GM18867 (cell line): ENCODE data around the gene HACE1.
"Not testable (repeated sequence)": the region's sequence is repeated elsewhere in the genome, so short reads cannot be mapped to it uniquely, and the experiment has no call there.

Experiments used
- ATAC-seq: cut with Tn5 transposase; IDR thresholded peaks from one replicate; pipeline ENCODE4 v1.9.1; 2021; ENCODE audit warnings: mild to moderate bottlenecking, moderate library complexity; ENCODE audit not compliant: unreplicated experiment

The HACE1 gene

DNA sequence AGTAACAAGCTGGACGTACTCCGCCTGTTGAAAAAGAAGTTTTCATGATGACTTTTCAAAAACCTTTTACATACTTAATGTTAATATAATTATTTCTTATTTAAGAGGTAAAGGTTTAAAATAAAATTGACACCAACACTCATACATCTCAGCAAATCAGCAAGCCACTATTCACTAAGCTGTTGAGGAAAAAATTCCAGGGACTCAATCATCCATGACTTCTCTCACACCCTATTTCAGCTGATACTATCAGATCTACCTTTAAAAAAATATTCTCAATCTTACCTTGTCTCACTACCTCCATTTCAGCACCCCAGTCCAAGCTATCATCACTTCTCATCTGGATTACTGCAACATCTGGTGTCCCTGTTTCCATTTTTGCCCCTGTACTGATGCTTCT, 109.3 kb downstream of the HACE1 start:
- ATAC-seq: no peak

DNA sequence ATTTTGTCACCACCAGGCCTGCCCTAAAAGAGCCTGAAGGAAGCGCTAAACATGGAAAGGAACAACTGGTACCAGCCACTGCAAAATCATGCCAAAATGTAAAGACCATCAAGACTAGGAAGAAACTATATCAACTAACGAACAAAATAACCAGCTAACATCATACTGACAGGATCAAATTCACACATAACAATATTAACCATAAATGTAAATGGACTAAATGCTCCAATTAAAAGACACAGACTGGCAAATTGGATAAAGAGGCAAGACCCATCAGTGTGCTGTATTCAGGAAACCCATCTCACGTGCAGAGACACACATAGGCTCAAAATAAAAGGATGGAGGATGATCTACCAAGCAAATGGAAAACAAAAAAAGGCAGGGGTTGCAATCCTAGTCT, 120.6 kb downstream of the HACE1 start:
- ATAC-seq: not testable (repeated sequence)

DNA sequence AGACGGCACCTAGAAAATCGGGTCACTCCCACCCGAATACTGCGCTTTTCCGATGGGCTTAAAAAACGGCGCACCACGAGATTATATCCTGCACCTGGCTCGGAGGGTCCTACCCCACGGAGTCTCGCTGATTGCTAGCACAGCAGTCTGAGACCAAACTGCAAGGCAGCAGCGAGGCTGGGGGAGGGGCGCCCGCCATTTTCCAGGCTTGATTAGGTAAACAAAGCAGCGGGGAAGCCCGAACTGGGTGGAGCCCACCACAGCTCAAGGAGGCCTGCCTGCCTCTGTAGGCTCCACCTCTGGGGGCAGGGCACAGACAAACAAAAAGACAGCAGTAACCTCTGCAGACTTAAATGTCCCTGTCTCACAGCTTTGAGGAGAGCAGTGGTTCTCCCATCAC, 122.2 kb downstream of the HACE1 start:
- ATAC-seq: not testable (repeated sequence)

DNA sequence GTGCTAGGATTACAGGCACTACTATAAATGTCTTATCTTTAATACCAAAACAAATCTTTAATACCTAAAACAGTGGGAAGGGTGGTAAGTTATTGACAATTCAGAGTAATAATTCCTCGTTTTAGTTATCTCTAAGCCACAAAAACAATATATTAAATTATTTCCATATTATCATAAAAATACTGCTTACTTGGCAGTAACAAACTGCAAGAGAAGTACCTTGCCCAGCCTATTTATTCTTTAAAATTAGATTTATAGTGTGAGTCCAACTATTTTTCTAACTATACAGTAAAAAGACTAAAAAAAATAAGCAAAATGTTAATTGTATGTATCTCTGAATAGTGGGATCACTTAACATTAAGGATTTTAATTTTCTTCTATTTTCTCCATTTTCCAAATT, 123.2 kb downstream of the HACE1 start:
- no peak for ATAC-seq

DNA sequence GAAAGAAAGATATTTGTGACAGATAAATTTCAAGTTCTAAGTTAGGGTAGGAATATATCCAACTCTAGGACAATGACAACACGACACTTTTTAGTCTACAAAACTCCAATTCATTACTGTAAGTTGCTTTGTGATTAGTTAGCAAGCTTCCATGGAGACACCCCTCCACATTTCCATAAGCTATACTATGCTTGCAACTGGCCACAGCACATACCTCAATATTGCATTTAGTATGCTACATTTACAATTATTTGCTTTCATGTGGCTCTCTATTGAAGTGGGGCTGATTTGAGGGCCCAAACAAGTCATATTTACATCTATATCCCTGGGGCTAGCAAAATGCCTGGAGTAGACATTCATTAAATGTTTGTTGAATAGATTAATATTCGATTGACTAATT, 129.3 kb downstream of the HACE1 start:
- ATAC-seq: no peak

DNA sequence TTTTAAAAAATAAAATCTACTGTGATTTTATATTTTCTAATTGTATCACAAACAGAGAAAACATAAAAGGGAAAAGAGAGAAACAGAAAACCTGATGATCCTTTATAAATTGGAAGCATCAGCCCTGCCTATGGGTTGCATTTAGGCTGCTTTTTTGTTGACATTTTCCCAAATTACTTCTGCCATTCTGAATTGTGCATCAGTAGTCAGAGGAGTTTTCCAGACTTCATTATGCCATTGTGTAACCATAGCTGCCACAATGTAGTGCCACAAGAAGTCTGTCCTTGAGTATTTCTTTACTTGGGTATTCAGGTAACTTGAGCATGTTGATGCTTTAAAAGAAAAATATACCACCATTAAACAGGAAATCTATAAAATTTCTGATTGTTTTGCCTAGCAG, 130.3 kb downstream of the HACE1 start:
- no peak for ATAC-seq

DNA sequence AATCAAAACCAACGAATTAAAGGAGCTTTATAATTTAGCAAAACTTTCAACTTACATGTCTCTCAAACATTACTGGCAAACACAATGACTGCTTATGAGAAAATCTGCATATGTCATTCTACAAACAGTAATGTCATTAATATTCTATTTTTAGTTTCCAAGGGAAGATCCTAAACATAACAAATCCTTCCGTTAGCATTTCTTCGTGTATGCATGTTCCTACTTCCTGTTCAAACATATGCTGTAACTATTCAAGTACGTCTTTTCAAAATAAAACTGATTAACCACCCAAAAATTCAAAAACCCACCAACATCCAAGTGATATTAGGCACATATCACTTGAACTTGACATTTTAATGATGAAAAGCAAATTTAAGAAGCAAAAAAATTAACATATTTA, 131.3 kb downstream of the HACE1 start:
- ATAC-seq: no peak

DNA sequence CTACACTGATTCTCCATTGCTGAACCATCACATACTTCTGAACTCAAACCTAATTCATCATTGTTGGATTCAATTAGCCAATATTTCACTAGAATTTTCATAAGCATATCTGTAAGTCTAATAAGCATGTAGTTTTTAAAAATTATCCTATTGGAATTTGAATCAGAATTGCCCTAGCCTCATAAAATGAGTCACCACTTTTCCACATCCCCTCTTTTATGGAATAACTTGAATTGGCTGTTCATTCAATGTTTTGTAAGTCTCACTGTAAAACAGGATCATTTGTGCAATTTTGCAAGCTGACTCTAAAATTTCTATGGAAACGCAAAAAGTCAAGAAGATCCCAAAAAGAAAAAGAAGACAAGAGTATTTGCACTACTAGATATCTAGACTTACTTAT, 141.0 kb downstream of the HACE1 start:
- no peak for ATAC-seq

DNA sequence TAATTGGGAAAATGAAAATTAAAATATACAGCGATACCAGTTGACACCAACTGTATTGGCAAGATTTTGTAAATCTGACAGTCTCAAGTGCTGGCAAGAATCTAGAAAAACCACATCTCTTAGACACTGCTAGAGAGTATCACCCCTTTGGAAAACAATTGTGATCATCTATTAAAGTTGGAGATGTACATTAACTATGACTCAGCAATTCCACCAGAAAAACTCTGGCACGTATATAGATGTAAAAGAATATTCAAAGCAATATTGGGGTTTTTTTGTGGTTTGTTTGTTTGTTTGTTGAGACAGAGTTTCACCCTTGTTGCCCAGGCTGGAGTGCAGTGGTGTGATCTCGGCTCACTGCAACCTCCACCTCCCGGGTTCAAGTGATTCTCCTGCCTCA, 142.9 kb downstream of the HACE1 start:
- ATAC-seq: no peak

DNA sequence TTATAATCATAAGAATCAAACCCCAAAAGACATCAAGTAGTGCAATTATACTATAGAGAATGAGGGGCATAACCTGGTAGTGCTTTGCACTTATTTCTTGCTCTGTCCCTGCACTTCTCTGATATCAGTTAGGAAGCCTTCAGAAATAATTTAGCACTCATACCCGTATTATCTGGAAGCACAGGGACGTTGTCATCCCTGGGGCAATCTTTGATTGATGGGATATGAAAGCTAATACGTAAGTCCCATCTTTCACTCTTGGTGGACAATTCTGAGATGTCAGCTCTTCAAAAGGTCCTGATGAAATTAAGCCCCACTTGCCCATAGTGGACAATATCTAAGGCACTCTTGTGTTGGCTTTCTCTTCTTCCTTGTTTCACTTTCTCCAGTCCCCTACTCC, 144.9 kb downstream of the HACE1 start:
- ATAC-seq: no peak

DNA sequence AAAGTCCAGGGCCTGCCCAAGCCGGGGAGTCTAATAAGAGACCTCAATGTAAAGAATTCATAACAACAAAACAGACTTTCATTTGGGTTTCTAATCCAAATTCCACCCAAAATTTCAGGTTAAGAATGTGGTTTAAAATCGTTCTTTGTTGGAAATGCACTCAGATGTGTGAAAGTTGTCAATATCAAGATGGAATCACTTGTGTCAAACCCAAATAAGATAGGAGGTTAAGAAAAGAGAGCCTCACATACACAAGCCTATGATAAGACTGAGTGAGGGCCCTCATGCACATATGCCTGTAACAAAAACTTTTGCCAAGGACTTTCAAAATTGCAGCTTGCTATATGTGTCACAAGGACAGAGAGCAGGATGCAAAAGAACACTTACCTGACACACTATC, 145.7 kb downstream of the HACE1 start:
- ATAC-seq: no peak

DNA sequence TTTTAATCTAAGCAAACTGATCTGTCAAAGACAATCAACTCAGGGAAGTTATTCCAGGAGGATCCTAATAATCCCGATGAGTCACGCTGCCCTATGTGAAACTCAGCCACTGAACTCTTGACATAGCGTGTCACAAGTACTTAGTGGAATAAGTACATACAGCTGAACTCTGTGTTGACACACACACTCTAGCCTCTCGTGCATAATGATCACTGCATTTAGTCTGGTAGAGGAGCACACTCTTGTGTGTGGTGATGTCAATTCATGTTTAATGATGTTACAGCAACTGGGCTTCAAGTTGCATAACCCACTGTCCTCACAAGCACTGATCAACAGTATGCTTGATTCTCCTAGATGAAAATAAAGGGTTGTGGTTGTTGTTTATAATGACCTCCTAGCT, 148.3 kb downstream of the HACE1 start:
- no peak for ATAC-seq

DNA sequence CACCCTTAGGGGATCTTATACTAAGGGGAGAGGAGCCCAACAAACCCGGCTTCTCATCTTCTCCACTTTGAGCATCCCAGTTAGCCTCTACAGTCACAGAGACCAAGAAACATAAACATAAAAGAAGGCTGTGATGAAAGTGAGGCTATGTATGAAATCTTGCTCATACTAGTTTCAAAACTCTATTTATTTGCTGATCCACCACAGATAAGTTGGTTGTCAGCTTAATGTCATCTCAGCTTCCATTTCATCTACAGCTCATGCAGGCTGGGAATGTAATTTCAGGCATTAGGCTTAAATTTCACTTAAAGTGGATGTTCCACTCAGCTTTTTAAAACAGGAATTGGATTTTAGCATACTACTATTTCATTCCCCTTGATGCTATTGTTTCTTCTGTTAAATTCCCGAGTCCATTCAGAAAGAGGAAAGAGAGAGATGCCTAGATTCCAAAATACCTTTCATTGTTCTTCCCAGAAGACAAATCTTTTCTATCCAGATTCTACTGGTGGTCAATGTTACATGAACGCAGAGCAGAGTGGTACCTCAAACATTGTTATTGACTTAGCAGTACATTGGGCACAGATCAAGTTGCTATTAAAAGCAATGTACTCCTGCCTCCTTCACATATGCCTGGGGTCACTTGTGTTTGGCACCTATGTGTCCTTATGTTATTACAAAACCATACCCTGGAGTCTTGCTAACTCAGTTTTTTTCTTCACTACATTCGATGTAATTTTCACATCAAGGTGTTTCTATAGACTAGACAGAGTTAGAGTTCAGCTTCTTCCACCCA, 149.0 kb downstream of the HACE1 start:
- ATAC-seq: no peak

DNA sequence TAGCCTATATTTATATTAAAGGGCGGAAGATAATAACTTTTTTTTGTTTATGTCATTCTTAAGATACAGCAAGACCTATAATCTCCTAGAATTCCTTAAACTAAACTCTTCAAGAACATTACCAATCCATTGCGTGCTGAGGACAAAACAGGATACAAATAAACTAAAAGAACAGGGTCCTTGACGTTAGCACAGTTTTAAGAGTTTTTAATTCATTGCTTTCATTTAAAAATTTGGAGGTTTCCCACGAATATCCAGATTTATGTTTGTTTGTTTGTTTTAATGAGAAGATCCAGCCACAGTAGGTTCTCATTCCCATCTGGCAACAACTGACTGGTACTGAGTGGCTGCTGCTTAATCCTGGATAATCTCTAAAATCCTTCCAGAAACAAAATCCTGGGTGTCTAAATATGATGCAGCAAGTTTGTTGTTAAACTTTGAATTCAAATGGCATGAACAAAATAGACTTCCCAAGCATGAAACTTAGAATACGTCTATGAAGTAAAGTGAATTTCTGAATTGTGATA, 153.7 kb downstream of the HACE1 start:
- no peak for ATAC-seq

DNA sequence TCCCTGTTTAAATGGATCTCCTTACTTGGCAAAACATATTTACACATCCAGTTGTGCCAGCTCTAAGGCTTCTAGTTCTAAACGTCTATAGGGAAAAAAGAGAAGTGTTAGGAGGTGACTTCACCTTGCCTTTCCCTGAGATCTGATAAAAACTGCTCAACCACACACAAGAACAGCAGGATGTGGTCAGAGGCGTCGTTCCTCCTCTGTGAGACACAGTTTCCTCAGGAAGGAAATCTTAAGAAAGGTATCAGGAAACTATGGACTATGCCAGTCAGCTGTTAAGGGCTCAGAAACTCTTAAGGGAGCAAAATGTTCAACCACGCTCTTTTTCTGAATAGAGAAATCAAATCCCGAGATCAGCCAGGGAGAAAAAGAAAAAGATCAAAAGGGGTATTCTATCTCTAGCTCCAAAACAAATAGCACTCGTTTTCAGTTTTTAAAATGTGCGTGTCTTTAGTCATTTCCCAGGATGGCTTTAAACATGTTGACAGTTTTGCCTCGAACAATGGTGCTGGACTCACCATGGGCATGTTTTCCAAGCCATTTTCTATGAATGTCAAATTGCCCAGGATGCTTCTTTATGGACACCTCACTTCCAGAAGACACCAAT, 154.5 kb downstream of the HACE1 start:
- ATAC-seq: no peak

DNA sequence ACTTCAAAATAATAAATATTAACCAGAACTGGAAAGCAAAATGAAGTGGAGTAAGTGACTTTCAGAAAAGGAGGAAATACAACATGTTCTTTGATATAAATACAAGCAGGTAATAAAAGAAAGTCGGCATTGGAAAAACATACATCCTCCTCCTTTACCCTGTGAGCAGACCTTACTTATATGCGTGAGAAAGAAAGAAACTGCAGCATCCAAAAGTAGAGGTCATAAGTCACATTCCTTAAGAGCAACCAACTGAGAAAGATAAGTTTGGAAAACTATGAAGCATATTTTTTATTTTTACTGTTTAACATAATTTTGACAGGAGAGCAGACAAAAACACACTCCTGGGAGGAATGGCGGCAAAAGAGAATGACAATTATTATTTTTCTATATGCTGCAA, 155.5 kb downstream of the HACE1 start:
- ATAC-seq: no peak

DNA sequence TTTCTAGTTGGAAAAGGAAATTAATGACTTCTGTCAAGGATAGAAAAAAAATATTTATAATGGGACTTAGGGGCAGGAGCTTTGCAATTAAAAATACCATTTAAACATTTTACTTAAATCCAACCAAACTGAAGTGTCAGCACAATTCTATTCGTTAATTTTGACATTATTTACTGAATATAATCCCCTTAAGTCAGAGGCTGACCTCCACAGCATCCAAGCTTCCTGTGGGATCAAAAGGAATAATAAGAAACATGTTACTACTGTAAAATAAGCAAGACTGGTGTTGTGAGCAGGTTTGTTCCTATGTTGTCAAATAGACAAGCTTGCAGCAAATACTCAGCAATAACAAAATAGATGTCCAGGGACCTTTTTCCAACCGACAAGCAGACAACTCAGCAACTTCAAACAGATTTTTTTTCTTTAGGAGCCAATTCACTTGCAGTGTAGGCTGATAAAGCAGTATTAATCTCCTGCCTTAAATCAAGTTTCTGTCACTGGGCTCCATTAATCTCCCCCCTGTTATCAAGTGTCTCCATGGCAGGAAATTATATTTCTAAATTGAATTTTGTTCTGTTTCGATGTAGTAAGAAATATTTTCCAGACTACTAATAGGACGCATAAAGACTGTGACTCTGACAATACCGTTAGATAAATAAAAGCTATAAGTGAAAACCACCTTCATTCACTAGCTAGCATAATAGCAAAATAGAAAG, 157.4 kb downstream of the HACE1 start:
- ATAC-seq: no peak

DNA sequence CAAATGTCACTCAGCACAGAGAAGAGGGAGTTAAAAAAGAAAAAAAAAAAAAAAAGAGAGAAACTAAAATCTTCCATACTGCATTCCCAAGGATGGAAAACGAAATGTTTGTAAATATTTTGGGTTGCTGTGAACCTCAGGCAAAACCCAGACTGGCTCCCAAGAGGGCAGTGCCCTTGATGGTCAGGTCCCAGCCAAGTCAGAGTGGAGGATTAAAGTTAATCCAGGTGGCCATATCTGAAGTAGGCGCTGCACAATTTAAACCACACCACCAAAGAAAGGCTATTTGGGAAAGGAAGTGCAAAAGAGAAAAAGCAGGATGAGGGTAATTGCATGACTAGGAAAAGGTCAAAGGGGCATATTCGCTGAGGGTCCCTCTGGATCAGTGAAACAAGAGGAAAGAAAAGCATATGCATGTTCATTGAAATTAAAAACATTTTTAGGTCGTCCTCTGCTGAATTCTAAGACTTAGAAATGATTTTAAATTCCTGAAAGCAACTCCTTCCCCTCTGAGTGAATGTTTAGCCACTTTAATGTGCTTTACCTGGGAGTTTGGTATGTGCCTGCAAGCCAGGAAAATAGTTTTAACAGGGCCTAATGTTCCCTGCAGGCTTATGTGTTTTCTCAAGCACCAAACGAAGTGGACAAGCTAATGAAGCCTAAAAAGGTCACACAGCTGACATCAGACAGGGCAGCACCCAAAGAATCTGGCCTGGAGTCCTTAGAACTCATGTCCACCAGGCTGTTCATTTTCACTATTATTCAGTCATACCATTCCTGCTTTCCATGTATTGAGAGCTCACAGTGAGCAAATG, 159.1 kb downstream of the HACE1 start:
- no peak for ATAC-seq

DNA sequence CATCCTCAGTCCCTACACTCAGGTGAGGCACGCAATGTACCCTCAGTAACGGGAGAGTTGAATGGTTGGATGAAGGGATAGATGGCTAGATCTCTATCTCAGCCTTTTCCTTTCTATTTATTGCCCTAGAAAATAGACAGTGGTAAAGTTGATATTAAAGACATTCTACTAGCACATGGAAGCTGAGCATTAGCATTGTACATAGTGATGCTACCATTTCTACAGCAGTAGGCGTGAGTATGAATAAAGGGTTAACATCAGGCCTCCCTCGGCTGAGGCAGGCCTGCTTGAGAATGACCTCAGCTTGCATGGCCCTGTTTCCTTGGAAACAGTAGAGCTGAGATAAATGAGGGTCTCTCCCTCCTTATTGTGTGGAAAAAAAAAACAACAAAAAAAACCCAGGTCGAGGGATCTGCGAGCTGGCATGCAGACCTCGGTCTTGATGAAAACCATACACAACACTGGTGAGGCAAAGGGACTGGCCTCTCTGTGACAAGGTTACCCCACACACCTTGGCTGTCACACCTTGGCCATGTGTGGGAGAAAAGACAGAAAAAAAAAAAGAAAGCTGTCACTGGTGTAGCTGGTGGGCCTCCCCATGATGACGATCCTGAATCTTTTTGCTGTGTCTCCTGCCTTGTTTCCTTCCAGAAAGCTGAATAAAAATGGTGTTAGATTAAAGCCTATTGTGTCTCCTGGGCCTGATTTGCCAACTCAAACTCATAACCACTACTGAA, 160.0 kb downstream of the HACE1 start:
- no peak for ATAC-seq

DNA sequence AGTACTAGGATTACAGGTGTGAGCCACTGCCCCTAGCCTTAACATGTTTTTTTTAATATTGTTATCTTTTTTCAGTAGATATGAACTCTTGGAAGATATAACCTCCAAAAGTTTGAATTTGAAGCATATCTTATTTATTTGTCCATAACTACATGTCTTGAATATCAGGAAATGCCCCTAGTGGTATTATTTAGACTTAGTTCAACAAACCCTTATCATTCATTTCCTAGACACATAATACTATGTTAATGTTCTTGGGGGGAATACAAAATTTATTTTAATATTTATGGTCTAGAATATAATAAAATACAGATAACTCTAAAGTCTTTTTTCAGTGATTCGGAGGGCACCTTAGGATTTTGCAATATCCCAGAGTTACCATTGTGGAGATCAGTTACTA, 160.7 kb downstream of the HACE1 start:
- ATAC-seq: no peak
